ENCODE results near the gene MAP1LC3A. TPM values are rescaled to one million over a fixed set of nuclear protein-coding genes. Genes with fewer than 3 reads are reported as not detected.

MAP1LC3A gene
- total and polyA plus RNA-seq, 4 donors, result 4.9 to 38.8 (median 12.7) TPM

- WGBS, result 95% methylated on average over 9 of the region's 9 CpGs
- H3K4me3 ChIP-seq (ENCODE audit: low read depth in 1 of 3, low read length in 3 of 3), result no peak overlapping the region
Measured at GRCh38 chr20:34586488-34587163, 28.1 kb downstream of the MAP1LC3A start.

GRCh38 chr20:34595377-34596184 is 37.1 kb downstream of the MAP1LC3A start:
- H3K4me1 ChIP-seq (ENCODE audit: control insufficient read depth in 4 of 4, insufficient read depth in 4 of 4, low read length in 3 of 4), result peaks cover 0 to 4% (median 0%) of the 10 kb centered on the region in 4 donors
- no peak for TF ChIP-seq ZBTB33 (IDR thresholded peaks at IDR 0.05)
- TF ChIP-seq JUND (IDR thresholded peaks at IDR 0.05), result no peak
- TF ChIP-seq GABPA (IDR thresholded peaks at IDR 0.05 in 1 of 2, conservative IDR thresholded peaks at IDR 0.05 in 1 of 2), result no peak
- TF ChIP-seq EGR1 (IDR thresholded peaks at IDR 0.05; ENCODE audit: low read depth in 2 of 2), result no peak
- no peak for TF ChIP-seq REST (IDR thresholded peaks at IDR 0.05)
- TF ChIP-seq HNF4A (conservative IDR thresholded peaks at IDR 0.05), result no peak
- no peak for TF ChIP-seq RAD21 (IDR thresholded peaks at IDR 0.05)
- no peak for TF ChIP-seq RXRA (IDR thresholded peaks at IDR 0.05)
- TF ChIP-seq SP1 (IDR thresholded peaks at IDR 0.05), result no peak
- no peak for TF ChIP-seq TAF1 (conservative IDR thresholded peaks at IDR 0.05)
- no peak for TF ChIP-seq YY1 (IDR thresholded peaks at IDR 0.05)
- TF ChIP-seq FOXA2 (IDR thresholded peaks at IDR 0.05), result no peak
- TF ChIP-seq CTCF (IDR thresholded peaks at IDR 0.05; ENCODE audit: low read depth, low read length, missing input control), result no peak

More at GRCh38 chr20:34586488-34587163, 28.1 kb downstream of the MAP1LC3A start:
- Histone ChIP-seq H3K9ac (ENCODE audit: low read depth in 1 of 2, low read length in 2 of 2) (no peak overlapping the region), H3K27ac (ENCODE audit: low read depth in 1 of 2, low read length in 2 of 2) (no peak overlapping the region), H3K9me3 (ENCODE audit: control insufficient read depth in 4 of 4, low read length in 3 of 4) (no peaks in the 10 kb centered on the region), H3K4me1 (ENCODE audit: control insufficient read depth in 4 of 4, insufficient read depth in 4 of 4, low read length in 3 of 4) (no peaks in the 10 kb centered on the region), H3K36me3 (ENCODE audit: control insufficient read depth in 4 of 4, insufficient read depth in 3 of 4, low read depth in 1 of 4, low read length in 3 of 4) (peaks cover 0 to 8% (median 4%) of the 10 kb centered on the region in 4 donors), H3K27me3 (ENCODE audit: control insufficient read depth in 4 of 4, insufficient read depth in 4 of 4, low read length in 3 of 4) (no peaks in the 10 kb centered on the region)
- no peak for TF ChIP-seq FOXA1 (IDR thresholded peaks at IDR 0.05)
- TF ChIP-seq TAF1 (conservative IDR thresholded peaks at IDR 0.05), result no peak
- TF ChIP-seq SP1 (IDR thresholded peaks at IDR 0.05), result no peak
- TF ChIP-seq MAX (IDR thresholded peaks at IDR 0.05), result no peak
- no peak for TF ChIP-seq EGR1 (IDR thresholded peaks at IDR 0.05; ENCODE audit: low read depth in 2 of 2)
- no peak for TF ChIP-seq ATF3 (IDR thresholded peaks at IDR 0.05)
- TF ChIP-seq JUND (IDR thresholded peaks at IDR 0.05), result no peak
- TF ChIP-seq RAD21 (IDR thresholded peaks at IDR 0.05), result no peak
- TF ChIP-seq ZBTB33 (IDR thresholded peaks at IDR 0.05), result no peak
- TF ChIP-seq FOXA2 (IDR thresholded peaks at IDR 0.05), result no peak
- DNase-seq (ENCODE audit: low spot score), result no peak

More at GRCh38 chr20:34595377-34596184, 37.1 kb downstream of the MAP1LC3A start:
- H3K9me3 ChIP-seq (ENCODE audit: control insufficient read depth in 4 of 4, low read length in 3 of 4), result no peaks in the 10 kb centered on the region
- H3K36me3 ChIP-seq (ENCODE audit: control insufficient read depth in 4 of 4, insufficient read depth in 3 of 4, low read depth in 1 of 4, low read length in 3 of 4), result no peaks in the 10 kb centered on the region
- 90% methylated on average over 9 of the region's 9 CpGs for WGBS
- no peak overlapping the region for H3K4me3 ChIP-seq (ENCODE audit: low read depth in 1 of 3, low read length in 3 of 3)
- H3K27me3 ChIP-seq (ENCODE audit: control insufficient read depth in 4 of 4, insufficient read depth in 4 of 4, low read length in 3 of 4), result no peaks in the 10 kb centered on the region
- no peak overlapping the region for H3K9ac ChIP-seq (ENCODE audit: low read depth in 1 of 2, low read length in 2 of 2)
- DNase-seq (ENCODE audit: low spot score), result no peak
- no peak overlapping the region for H3K27ac ChIP-seq (ENCODE audit: low read depth in 1 of 2, low read length in 2 of 2)

Data from liver (tissue), 9 donors.